Mesodermal cell (in vitro differentiated cells): ENCODE data around the gene KLHL3.

Source experiments
- H3K27ac ChIP-seq: 2 replicates; pipeline ENCODE4 v1.7.0; 2013; ENCODE audit warnings: mild to moderate bottlenecking, low read depth, low read length, moderate library complexity; ENCODE audit not compliant: severe bottlenecking
- H3K36me3 ChIP-seq: 2 replicates; pipeline ENCODE4 v1.7.1; 2013; ENCODE audit warnings: mild to moderate bottlenecking, low read length, moderate library complexity; ENCODE audit not compliant: control insufficient read depth, insufficient read depth
- H3K4me1 ChIP-seq: one replicate; pipeline ENCODE4 v1.7.1; 2013; ENCODE audit warnings: mild to moderate bottlenecking, low read length; ENCODE audit not compliant: insufficient read depth, control insufficient read depth, poor library complexity, severe bottlenecking
- H3K4me3 ChIP-seq: 2 replicates; pipeline ENCODE4 v1.7.0; 2013; ENCODE audit warnings: low read length, control low read depth, mild to moderate bottlenecking; ENCODE audit not compliant: insufficient read depth, poor library complexity, severe bottlenecking; ENCODE audit errors: extremely low read depth
- H3K9me3 ChIP-seq: 2 replicates; pipeline ENCODE4 v1.7.1; 2013; ENCODE audit warnings: mild to moderate bottlenecking, low read length, moderate library complexity; ENCODE audit not compliant: control insufficient read depth
- WGBS, 2 experiments: methylation state at CpG; one replicate each; pipeline ENCODE4 v1.1.5; 2013; ENCODE audit warnings: missing lambda C conversion rate in 2 of 2; ENCODE audit not compliant: insufficient coverage in 2 of 2; 5-methylcytosine and 5-hydroxymethylcytosine counted together

KLHL3 gene

GRCh38 chr5:137632716-137633115, 103.2 kb downstream of the KLHL3 start:
- peaks cover 5% of the 10 kb centered on the region for H3K9me3 ChIP-seq
- WGBS, 2 experiments = 100% methylated on average over 1 of the region's 3 CpGs; no CpG with 5 or more reads in 1 of the 2 experiments
- H3K4me3 ChIP-seq = no peak overlapping the region
- H3K27ac ChIP-seq = no peak overlapping the region
- peaks cover 9% of the 10 kb centered on the region for H3K4me1 ChIP-seq
- no peaks in the 10 kb centered on the region for H3K36me3 ChIP-seq

- WGBS, 2 experiments = no CpG with 5 or more reads among the region's 2 CpGs
- Histone ChIP-seq H3K27ac (no peak overlapping the region), H3K4me1 (peaks cover 9% of the 10 kb centered on the region), H3K36me3 (no peaks in the 10 kb centered on the region), H3K9me3 (peaks cover 5% of the 10 kb centered on the region), H3K4me3 (no peak overlapping the region)
Measured at GRCh38 chr5:137631453-137631852, 104.4 kb downstream of the KLHL3 start.

GRCh38 chr5:137630972-137631370, 104.9 kb downstream of the KLHL3 start:
- peaks cover 9% of the 10 kb centered on the region for H3K4me1 ChIP-seq
- no peak overlapping the region for H3K4me3 ChIP-seq
- H3K36me3 ChIP-seq = no peaks in the 10 kb centered on the region
- H3K27ac ChIP-seq = no peak overlapping the region
- WGBS, 2 experiments = no CpG with 5 or more reads among the region's 3 CpGs
- peaks cover 5% of the 10 kb centered on the region for H3K9me3 ChIP-seq

GRCh38 chr5:137630216-137630971, 105.5 kb downstream of the KLHL3 start:
- H3K4me3 ChIP-seq = no peak overlapping the region
- H3K36me3 ChIP-seq = no peaks in the 10 kb centered on the region
- WGBS, 2 experiments = 78 to 88% methylated on average over 5 to 6 of the region's 10 CpGs
- H3K9me3 ChIP-seq = peaks cover 5% of the 10 kb centered on the region
- H3K27ac ChIP-seq = peak overlapping the region; percentile 36
- peaks cover 9% of the 10 kb centered on the region for H3K4me1 ChIP-seq

- WGBS, 2 experiments = 21 to 29% methylated on average over 4 of the region's 4 CpGs
Measured at GRCh38 chr5:137629646-137630045, 106.2 kb downstream of the KLHL3 start.

GRCh38 chr5:137627706-137628105, 108.2 kb downstream of the KLHL3 start:
- peaks cover 5% of the 10 kb centered on the region for H3K9me3 ChIP-seq
- H3K36me3 ChIP-seq = no peaks in the 10 kb centered on the region
- WGBS, 2 experiments = 92 to 96% methylated on average over 3 of the region's 3 CpGs
- no peak overlapping the region for H3K4me3 ChIP-seq
- peaks cover 9% of the 10 kb centered on the region for H3K4me1 ChIP-seq
- H3K27ac ChIP-seq = no peak overlapping the region

More at GRCh38 chr5:137629646-137630045, 106.2 kb downstream of the KLHL3 start:
- no peak overlapping the region for H3K4me3 ChIP-seq
- peaks cover 5% of the 10 kb centered on the region for H3K9me3 ChIP-seq
- peaks cover 9% of the 10 kb centered on the region for H3K4me1 ChIP-seq
- no peak overlapping the region for H3K27ac ChIP-seq
- H3K36me3 ChIP-seq = no peaks in the 10 kb centered on the region

GRCh38 chr5:137627293-137627692, 108.6 kb downstream of the KLHL3 start:
- Histone ChIP-seq H3K36me3 (no peaks in the 10 kb centered on the region), H3K4me1 (peaks cover 9% of the 10 kb centered on the region), H3K4me3 (no peak overlapping the region), H3K9me3 (peaks cover 5% of the 10 kb centered on the region), H3K27ac (no peak overlapping the region)
- 100% methylated on average over 1 of the region's 3 CpGs; no CpG with 5 or more reads in 1 of the 2 experiments for WGBS, 2 experiments

- Histone ChIP-seq H3K4me1 (peaks cover 1% of the 10 kb centered on the region), H3K36me3 (peaks cover 2% of the 10 kb centered on the region)
- WGBS, 2 experiments = 76 to 80% methylated on average over 4 of the region's 5 CpGs
Measured at GRCh38 chr5:137624786-137625349, 111.0 kb downstream of the KLHL3 start.

GRCh38 chr5:137622850-137623249, 113.0 kb downstream of the KLHL3 start:
- WGBS, 2 experiments = 91 to 93% methylated on average over 5 of the region's 5 CpGs
- Histone ChIP-seq H3K27ac (no peak overlapping the region), H3K36me3 (peaks cover 2% of the 10 kb centered on the region), H3K9me3 (no peaks in the 10 kb centered on the region), H3K4me1 (peaks cover 2% of the 10 kb centered on the region), H3K4me3 (no peak overlapping the region)

More at GRCh38 chr5:137624786-137625349, 111.0 kb downstream of the KLHL3 start:
- H3K27ac ChIP-seq = no peak overlapping the region
- no peaks in the 10 kb centered on the region for H3K9me3 ChIP-seq
- no peak overlapping the region for H3K4me3 ChIP-seq

GRCh38 chr5:137621861-137622823, 113.7 kb downstream of the KLHL3 start:
- H3K27ac ChIP-seq = no peak overlapping the region
- peaks cover 3% of the 10 kb centered on the region for H3K4me1 ChIP-seq
- no peaks in the 10 kb centered on the region for H3K9me3 ChIP-seq
- WGBS, 2 experiments = 88 to 93% methylated on average over 8 of the region's 10 CpGs
- H3K4me3 ChIP-seq = no peak overlapping the region
- peaks cover 2% of the 10 kb centered on the region for H3K36me3 ChIP-seq
